Measurements from ENCODE around the gene RNF215.

The RNF215 gene

DNA sequence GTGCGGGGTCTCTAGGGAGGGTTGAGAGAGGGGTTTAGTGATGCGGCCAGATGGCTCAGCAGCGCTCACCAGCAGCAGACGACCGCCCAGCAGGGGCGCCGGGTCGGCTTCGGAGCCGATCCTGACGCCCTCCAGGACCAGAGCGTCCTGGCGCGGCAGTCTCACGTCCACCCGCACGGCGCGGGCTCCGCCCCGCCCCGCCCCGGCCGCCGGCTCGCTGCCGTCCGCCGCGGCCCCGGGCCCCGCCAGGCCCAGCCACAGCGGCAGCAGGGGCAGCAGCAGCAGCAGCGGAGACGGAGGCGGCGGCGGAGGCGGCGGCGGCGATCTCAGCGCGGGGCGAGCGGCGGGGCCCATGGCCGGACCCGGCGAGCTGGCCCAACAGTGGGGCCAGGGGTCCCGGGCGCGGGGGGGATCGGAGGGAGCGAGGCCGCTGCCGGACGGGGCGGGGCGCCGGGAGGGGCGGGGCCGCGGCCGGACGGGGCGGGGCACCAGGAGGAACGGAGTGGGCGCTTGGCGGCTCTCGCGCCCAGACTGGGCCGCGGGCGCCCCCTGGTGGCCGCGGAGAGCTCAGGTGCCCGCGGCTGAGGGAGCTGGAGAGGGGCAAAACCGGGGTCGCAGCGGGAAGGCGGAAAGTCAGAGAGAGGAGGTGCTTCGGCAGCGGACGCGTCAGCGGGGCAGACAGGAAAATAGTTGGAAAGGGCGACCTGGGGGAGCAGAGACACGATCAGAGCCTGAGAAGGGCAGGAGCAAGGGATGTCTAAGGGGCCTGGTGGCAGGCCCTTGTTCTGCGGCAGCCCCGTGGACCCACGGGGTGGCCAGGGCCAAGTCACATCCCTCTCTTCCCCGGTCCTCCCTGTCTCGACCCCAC is at the start of gene RNF215:
TSS of gene RNF215 (minus strand) at position 452 of the 868 bp plus-strand sequence. CDS start at position 354, 98 bp downstream.
- no peak for DNase-seq

DNA sequence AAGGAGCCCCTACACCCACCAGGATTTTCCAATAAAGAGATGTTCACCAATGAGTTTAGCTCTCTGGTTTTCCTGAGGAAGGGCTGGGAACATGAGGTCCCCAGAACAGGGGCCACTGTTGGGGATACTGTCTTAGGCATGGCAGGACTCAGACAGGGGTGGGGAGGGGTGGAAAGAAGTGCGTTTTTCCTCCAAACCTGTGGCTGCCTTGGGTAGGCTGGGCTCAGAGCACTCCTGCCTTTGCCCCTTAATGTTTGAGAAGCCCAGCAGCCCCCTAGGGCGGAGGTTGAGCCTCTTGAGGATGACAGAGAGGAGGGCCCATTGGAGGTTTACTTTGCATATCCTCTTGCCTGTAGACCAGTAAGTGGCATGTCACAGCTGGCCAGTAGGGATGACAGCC is 49.0 kb upstream of the RNF215 start:
- no peak for DNase-seq

DNA sequence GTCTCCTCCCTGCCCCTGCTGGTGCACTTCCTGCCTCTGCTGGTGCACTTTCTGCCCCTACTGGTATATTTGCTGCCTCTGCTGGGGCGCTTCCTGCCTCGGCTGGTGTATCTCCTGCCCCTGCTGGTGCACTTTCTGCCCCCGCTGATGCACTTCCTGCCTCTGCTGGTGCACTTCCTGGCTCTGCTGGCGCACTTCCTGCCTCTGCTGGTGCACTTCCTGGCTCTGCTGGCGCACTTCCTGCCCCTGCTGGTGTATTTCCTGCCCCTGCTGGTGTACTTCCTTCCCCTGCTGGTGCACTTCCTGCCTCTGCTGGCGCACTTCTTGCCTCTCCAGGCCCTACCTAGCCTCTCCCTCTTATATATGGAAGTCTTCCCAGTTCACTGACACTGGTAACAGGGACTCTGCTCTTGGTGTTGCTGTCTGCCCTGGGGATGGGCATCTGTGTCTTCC is 48.5 kb upstream of the RNF215 start:
- no peak for DNase-seq

DNA sequence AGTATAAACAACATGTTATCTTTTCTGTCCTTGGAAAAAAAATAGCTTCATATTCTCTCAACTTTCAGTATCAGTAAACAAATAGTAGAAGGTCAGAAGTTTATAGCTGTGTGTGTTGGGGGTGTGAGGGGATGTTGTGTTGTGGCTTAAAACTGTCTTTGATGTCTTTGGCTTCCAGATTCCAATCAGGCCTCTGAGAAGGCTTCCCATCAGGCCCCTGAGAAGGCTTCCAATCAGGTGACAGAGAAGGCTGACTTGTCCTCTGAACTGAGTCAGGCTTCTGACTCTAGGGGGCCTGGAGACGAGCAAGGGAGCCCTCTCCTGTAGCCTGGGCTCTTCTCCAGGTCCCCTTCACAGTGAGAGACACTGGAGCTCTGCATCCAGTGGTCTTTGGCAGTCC is 47.6 kb upstream of the RNF215 start:
- DNase-seq, result no peak

DNA sequence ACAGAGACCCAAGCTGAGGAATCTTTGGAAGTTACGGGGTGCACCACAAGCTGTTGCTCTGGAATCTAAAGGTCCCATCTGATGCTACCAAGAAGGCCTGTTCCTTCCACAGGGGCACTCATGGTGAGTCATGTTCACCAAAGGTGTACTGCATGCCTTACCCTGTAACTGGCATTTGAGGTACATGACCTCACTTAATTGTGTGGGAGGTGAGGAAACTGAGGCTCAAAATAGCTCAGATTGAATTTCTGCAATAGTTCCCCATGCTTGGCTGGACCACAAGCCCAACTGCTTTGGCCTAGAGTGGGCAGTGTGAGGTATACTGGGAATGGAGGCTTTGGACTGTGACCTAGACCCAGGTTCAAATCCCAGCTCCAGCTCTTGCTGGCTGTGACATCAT is 46.6 kb upstream of the RNF215 start:
- DNase-seq, result no peak

DNA sequence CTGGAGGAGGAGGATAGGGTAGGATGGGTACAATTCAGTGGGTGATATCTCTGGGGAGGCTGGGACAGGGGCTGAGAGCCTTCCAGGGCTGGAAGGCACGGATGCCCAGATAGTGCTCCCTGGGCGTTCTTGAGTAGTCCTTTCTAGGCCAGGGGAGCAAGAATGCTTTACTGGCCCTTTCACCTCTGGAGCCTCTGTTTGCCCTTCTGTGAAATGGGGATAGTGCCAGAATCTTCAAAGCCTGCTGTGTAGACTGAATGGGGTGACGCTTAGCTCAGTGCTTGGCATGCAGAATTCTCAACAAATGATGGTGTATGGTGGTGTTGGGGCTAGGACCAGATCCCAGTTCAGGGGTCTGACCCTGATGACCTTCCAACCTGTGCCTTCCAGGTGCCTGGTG is 46.0 kb upstream of the RNF215 start:
- no peak for DNase-seq

DNA sequence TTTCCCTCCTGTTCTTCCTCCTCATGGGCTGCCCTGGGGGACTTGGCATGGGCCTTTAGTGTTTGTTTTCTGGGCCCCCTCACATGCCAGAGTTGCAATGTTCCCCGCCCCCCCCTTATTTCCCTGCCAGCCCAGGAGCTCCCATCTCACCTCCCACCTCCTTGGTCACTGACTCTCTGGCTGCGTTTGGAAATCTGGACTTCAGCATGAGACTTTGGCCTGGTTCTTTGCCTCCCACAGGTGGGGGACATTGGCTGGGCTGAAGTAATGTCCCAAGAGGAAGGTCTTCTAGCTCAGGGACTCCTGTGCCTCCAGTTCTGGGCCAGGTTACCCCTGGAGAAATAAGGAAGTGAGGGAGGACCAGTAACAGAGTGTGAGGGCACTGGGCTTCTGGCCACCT is 45.3 kb upstream of the RNF215 start:
- no peak for DNase-seq

DNA sequence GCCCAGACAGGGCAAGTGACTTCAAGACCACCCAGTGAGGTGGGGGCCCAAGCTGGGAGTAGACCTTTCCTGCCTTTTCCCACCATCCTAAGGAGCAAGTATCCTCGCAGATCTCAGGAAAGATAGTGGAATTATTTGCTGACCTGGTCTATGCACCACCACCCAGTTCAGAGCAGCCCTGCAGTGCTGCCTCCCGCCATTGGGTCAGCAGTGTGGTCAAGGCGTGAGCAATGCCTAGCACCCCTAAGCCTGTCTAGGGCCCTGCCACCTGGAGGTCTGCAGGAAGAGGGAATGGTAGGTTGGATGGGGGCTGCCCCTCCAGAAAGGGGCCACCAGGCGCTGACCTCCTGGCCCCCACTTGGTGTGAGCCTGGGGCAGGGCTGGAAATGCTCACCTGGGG is 44.9 kb upstream of the RNF215 start:
- DNase-seq, result no peak

DNA sequence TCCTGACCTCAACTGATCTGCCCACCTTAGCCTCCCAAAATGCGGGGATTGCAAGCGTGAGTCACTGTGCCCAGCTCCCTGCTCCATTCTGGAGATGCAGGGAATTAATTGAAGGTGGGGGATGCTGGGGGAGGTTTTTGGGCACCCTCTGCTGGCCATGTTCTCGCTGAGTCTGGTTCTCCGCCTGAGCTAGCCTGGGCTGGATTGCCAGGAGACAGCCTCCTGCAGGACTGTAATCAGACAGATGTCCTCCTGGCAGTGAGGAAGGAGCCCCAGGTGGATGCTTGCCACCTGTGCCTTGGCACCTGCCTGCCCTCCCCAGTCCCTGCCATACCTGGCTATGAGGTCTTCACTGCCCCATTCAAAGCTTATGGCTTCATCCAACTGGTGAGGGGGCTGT is 43.7 kb upstream of the RNF215 start:
- DNase-seq, result no peak

DNA sequence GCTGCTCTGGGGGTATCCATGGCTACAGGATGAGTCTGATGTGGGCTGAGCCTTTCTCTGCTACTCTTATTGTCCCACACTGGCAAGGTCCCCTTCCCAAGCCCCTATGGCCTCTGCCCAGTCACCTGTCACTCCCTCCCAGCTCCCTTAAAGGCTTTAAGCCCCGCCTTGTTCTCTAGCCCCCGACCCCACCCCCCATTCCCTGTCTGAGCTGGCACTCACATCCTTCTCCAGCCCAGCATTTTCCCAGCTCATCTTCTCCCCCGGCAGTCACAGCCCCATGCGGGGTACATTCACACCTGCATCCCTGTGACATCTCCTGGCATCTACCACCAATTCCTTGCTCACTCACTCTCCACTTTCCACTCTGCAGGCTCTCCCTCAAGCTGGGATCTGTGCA is 42.7 kb upstream of the RNF215 start:
- no peak for DNase-seq

DNA sequence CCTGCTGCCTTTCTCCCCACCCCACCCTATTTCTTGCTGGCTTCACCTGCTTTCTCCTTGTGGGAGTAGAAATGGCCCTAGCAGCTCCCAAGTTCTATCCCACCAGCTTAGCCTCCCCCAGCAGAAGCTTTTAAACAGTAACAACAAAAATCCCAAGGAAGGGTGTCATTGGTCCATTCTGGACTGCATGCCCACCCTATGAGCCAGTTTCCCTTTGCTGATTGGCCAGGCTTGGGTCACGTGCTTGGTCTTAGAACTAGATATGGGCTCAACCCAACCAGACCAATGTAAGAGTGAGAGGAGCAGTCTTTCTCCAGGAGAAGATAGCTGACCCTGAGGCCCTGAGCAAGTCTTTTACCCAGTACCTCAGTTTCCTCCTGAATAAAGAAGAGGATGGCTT is 40.7 kb upstream of the RNF215 start:
- DNase-seq, result no peak

DNA sequence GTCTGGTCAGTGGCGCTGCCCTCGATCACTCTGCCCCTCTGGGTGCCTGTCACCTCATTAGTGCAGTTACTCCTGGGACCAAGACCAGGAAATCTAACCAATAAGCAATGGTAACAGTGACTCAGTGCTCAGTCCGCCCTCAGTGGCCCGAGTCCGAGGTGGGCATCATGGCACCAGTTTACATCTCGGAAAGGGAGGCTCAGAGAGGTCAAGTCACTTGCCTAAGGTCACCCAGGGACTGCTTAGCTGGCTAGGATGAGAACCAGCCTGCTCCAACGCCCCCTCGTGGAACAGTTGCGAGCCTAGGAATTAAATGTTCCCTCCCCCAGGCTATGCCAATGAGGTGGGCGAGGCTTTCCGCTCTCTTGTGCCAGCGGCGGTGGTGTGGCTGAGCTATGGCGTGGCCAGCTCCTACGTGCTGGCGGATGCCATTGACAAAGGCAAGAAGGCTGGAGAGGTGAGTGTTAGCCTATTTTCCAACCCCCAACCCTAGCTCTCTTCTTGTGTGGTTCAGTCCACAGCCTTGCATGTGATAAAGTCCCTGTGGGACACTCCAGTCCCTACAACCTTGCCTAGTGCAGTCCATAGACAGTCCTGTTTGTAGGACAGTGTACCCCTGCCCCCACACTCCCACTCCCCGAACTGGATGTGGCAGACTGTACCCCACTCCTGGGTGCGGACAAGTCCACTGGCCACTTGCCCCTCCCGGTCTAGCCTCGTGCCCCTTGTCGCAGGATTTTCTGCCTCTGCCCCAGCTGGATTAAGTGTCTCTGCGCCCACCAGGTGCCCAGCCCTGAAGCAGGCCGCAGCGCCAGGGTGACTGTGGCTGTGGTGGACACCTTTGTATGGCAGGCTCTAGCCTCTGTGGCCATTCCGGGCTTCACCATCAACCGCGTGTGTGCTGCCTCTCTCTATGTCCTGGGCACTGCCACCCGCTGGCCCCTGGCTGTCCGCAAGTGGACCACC is 39.5 kb upstream of the RNF215 start:
- DNase-seq, result peak; percentile 49

DNA sequence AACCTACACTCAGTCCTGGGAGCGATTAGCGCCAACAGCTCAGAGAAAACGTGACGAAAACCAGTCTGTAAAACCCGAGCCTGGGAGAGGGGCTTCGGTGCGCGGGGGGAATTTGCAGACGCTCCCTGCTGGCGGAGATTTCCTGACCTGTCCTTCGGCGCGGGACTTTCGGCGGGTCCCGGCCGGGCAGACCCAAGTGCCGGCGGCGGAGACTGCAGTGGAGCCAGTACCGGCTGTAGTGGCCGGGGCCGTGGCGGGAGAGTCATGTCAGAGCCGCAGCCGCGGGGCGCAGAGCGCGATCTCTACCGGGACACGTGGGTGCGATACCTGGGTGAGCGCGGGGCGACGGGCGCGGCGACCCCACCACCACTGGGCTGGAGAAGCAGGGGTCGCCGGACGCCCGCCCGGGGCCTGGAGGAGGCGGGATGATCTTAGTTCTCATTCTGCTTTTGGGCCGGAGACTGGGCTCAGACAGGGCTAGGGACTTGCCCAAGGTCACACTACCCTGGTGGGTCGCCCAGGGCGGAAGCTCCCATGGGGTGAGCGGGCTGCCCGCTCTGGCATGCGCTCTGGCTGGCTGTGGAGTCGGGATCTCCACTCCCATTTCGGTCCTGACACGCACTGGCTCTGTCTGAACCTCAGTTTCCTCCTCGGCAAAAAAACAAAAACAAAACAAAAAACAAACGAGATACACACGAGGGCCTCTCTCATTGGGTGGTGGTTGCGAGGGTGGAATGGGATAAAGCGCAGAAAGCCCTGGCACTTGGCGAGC is 38.6 kb upstream of the RNF215 start, which contains the start of gene MTFP1:
TSS of gene MTFP1 (plus strand) at position 153 of the 772 bp plus-strand sequence. CDS start at position 265, 112 bp downstream.
- no peak for DNase-seq

DNA sequence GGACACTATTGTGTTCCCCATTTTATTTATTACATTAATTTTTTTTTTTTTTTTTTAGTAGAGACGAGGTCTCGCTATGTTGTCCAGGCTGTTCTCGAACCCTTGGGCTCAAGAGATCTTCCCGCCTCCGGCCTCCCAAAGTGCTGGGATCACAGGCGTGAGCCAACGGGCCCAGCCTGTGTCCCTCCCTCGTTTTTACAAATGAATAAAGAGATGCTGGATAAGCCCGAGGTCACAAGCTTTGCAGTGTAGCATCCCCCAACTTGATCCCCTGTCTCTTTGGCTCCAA is 38.1 kb upstream of the RNF215 start:
- no peak for DNase-seq

DNA sequence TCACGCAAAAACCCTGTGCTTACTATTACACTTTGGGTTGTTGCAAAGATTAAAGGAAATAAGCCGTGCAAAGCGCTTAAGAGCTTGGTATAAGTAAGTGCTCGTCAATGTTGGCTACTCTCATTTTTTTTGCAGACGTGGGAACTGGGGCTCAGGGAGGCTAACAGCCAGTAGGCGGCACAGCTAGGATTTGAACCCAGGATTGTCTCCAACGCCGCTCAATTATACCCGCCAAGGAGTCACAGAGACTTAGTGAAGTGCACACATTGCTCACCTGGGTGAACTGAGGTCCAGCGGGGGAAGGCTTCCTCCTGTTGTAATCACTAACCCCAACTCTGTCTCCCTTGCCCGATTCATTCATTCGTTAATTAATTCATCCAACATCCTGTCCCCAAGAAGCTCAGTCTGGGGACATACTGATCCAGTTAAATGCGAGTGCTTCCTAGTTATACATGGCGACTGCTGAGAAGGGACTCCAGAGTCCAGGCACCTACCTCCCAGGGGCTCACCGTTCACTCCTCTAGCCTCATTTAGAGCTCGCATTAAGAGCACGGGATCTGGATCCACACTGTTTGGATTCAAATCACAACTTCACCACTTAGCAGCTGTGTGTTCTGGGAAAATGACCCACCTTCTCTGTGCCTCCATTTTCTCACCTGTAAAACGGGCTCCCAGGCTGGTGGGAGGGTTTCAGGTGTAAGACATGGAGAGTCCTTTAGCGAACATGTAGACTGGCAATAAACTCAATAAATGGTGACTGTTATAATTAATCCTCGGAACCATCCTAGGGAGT is 37.5 kb upstream of the RNF215 start:
- DNase-seq, result no peak

DNA sequence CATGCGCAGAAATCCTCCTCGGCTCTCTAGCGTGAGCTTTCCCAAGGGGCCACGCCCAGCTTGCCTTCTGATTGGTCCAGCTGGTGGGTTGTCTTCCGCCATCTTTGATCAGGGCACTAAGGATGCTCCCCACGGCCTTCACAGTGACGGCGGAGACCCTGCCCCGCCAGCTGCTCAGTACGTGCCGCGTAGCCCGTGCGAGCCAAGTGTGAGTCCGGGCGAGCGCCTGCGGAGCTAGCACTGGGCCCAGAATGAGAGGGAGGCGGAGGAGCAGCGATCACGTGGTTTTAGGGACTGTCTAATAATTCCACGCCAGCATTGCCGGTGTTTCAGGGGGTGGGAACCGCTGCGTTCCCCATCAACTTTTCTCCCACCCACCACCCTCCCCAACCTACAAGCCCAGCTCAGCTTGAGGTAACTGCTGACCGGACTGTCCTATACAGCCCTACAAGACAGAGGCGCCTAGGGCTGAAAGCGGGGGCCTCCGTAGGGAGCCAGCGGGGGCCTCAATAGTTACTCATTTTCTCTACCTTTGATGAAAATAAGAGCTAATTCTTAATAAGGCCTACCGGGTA is 36.8 kb upstream of the RNF215 start:
- peak; percentile 94 for DNase-seq

DNA sequence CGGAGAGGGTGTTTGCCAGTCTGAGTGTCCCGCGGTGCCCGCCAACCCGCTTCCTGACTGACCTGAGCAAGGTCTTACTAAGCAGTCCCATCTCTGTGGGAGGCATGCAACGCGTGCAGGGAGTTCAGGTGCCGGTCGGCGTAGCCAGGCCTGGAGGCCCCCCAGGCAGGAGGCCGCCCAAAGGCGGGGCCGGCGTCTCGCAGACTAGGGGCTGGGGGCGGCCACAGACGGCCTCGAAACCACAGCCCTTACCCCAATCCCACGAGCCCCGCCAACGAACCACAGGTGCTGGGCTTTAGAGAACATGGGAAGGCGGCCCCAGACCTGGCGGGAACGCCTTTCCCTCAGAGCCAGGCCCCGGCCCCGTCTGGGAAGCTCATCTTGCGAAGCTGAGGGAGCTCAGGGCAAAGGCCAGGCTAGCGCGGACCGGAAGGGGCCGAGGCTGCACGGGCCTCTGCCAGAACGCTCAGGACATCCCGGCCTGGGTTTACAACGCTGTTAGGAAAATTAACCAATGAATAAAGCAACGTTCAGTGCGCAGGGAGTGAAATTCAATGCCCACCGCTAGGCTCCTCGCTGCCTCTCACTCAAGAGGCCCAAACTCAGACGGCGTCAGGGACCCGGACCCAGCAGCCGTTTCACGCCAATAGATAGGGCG is 36.2 kb upstream of the RNF215 start:
- no peak for DNase-seq

DNA sequence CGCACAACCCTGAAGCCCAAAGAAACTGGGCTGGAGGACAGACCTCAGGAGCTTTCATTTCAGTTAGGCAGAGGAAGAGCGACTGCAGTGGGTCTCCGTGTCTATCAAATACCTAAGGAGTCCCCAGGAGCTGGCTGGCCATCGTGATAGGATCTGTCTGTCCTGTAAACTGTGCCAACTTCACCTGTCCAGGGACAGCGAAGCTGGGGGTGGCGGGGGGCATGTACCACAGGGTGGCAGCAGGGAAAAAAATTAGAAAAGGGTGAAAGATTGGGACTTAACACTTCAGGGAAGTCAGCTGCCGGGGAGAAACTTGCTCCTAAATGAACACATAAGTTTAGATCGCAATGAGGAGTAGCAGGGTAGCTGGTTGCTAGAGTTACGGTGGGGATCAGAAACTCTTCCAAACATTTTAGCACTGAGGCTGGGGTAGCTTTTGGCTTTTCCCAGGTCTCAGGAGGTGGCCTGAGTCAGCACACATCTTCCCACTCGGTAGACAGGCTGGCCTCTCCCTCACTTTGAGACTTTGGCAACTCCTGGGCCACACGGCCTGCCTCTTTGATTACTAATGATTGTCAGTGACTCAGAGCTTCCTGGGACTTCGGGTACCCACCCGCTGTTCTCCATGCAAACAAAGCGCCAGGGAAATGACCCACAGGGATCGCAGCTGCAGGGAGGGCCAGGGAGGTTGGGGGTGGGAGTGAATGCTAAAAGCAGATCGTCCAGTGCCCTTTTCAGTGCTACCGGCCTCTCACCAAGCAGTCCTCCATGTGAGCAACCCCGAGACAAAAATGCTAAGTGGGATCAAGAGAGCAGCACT is 35.5 kb upstream of the RNF215 start:
- DNase-seq, result no peak

DNA sequence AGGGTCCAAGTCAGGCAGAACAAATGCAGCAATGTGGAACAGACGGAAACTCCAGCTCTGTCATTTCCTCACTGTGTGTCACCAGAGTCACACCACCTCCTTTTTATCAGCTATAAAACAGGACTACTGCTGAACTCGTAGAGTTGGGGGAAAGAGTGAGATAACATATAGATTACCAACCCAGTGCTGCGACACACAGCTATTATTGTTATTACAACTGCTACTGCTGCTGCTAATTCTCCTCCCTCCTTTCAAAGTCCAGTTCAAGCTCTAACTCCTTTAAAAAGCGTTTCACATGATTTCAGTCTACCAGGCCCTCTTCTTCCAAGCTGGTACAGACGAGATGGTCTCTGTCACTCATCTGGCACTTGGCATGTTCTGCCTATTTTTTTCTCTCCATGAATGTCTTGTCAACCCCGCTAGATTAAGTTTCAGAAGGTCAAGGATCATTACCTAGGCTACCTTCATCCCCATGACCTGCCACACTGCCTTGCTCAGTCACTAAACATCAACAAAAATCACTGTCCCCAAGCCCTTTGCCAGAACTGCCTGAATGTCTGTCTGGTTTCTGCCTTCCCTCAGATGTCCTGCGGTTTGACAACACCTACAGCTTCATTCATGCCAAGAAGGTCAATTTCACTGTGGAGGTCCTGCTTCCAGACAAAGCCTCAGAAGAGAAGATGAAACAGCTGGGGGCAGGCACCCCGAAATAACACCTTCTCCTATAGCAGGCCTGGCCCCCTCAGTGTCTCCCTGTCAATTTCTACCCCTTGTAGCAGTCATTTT is 34.7 kb upstream of the RNF215 start:
- DNase-seq, result no peak
